MM.1S (cell line): ENCODE measurements around the gene GNPAT.

Experiments used
- DNase-seq: peaks from one replicate; pipeline ENCODE4 v3.0.0-alpha.2; 2015
- H2AFZ ChIP-seq: fragments of 300-600 bp; sonication (generic); 2 replicates; pipeline ENCODE4 v1.6.0; 2016; ENCODE audit warnings: antibody characterized with exemption, low read length
- H3F3A ChIP-seq: fragments of 300-600 bp; sonication (generic); 2 replicates; pipeline ENCODE4 v1.6.1; 2016; ENCODE audit warnings: mild to moderate bottlenecking, antibody characterized with exemption, low read length, moderate library complexity, mixed read lengths; ENCODE audit not compliant: insufficient read depth
- H3K27ac ChIP-seq: fragments of 300-600 bp; sonication (generic); 2 replicates; pipeline ENCODE4 v1.5.1; 2016; ENCODE audit warnings: mild to moderate bottlenecking, low read length
- H3K27me3 ChIP-seq: fragments of 300-600 bp; sonication (generic); replicated peaks from 2 replicates; pipeline ENCODE4 v1.6.0; 2016; ENCODE audit warnings: low read length; ENCODE audit not compliant: insufficient read depth
- H3K36me3 ChIP-seq: fragments of 300-600 bp; sonication (generic); replicated peaks from 2 replicates; pipeline ENCODE4 v1.6.1; 2016; ENCODE audit warnings: mild to moderate bottlenecking, low read length, mixed read lengths; ENCODE audit not compliant: insufficient read depth
- H3K4me1 ChIP-seq: fragments of 300-600 bp; sonication (generic); 2 replicates; pipeline ENCODE4 v1.6.1; 2016; ENCODE audit warnings: low read length, mixed read lengths
- H3K4me2 ChIP-seq: fragments of 300-600 bp; sonication (generic); 2 replicates; pipeline ENCODE4 v1.6.0; 2016; ENCODE audit warnings: low read depth, low read length
- H3K4me3 ChIP-seq: fragments of 300-600 bp; sonication (generic); 2 replicates; pipeline ENCODE4 v1.5.1; 2016; ENCODE audit warnings: low read length, mixed read lengths
- H3K79me2 ChIP-seq: fragments of 300-600 bp; sonication (generic); 2 replicates; pipeline ENCODE4 v1.6.1; 2016; ENCODE audit warnings: mixed run types, low read length, mixed read lengths
- H3K9ac ChIP-seq: fragments of 300-600 bp; sonication (generic); 2 replicates; pipeline ENCODE4 v1.6.1; 2016; ENCODE audit warnings: low read length, mixed read lengths
- H3K9me2 ChIP-seq: fragments of 300-600 bp; sonication (generic); replicated peaks from 2 replicates; pipeline ENCODE4 v1.6.1; 2016; ENCODE audit warnings: mild to moderate bottlenecking, low read length, mixed read lengths; ENCODE audit not compliant: insufficient read depth
- H3K9me3 ChIP-seq: fragments of 300-600 bp; sonication (generic); replicated peaks from 2 replicates; pipeline ENCODE4 v1.6.1; 2016; ENCODE audit warnings: mild to moderate bottlenecking, low read length, mixed read lengths; ENCODE audit not compliant: insufficient read depth
- H4K20me1 ChIP-seq: fragments of 300-600 bp; sonication (generic); 2 replicates; pipeline ENCODE4 v1.6.1; 2016; ENCODE audit warnings: mild to moderate bottlenecking, low read length, moderate library complexity, mixed read lengths; ENCODE audit not compliant: insufficient read depth
- EZH2 ChIP-seq: fragments of 300-600 bp; sonication (generic); optimal IDR thresholded peaks from 2 replicates; pipeline ENCODE3; 2017; ENCODE audit warnings: low read depth, mild to moderate bottlenecking, antibody characterized with exemption, low read length, mixed read lengths
- EZH2phosphoT487 ChIP-seq: fragments of 300-600 bp; sonication (generic); IDR thresholded peaks from 2 replicates; pipeline ENCODE4 v1.6.1; 2018; ENCODE audit warnings: antibody characterized with exemption, low read length
- TF ChIP-seq, protein P1 (sequence below): fragments of 300-600 bp; sonication (generic); IDR thresholded peaks from 2 replicates; pipeline ENCODE4 v1.5.1; 2016; ENCODE audit warnings: antibody characterized with exemption, low read length, mixed read lengths

GNPAT gene

DNA sequence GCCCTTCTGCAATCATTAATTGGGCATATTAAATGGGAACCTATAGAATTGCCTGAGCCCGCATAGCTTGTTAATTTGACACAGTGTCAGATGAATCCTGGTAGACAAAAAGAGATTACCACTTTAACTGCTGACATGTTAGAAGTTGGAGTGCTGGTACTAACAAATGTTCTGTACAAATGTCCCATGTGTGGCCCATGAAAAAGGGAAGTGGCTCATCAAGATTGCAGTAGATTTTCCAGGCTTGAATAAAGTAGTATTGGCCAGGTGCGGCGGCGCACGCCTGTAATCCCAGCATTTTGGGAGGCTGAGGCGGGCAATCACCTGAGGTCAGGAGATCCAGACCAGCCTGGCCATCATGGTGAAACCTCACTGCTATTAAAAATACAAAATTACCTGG is 45.6 kb downstream of the GNPAT start:
- Histone ChIP-seq H4K20me1 (no peaks in the 10 kb centered on the region), H3K4me1 (no peaks in the 10 kb centered on the region), H3K36me3 (no peaks in the 10 kb centered on the region), H3K9ac (no peak overlapping the region), H3K9me3 (no peaks in the 10 kb centered on the region), H3K4me2 (no peak overlapping the region), H3F3A (no peaks in the 10 kb centered on the region), H3K9me2 (no peaks in the 10 kb centered on the region), H3K27me3 (no peaks in the 10 kb centered on the region), H3K79me2 (no peaks in the 10 kb centered on the region), H3K4me3 (no peak overlapping the region), H3K27ac (no peak overlapping the region), H2AFZ (no peak overlapping the region)
- DNase-seq, result no peak
- TF ChIP-seq, protein P1, sequence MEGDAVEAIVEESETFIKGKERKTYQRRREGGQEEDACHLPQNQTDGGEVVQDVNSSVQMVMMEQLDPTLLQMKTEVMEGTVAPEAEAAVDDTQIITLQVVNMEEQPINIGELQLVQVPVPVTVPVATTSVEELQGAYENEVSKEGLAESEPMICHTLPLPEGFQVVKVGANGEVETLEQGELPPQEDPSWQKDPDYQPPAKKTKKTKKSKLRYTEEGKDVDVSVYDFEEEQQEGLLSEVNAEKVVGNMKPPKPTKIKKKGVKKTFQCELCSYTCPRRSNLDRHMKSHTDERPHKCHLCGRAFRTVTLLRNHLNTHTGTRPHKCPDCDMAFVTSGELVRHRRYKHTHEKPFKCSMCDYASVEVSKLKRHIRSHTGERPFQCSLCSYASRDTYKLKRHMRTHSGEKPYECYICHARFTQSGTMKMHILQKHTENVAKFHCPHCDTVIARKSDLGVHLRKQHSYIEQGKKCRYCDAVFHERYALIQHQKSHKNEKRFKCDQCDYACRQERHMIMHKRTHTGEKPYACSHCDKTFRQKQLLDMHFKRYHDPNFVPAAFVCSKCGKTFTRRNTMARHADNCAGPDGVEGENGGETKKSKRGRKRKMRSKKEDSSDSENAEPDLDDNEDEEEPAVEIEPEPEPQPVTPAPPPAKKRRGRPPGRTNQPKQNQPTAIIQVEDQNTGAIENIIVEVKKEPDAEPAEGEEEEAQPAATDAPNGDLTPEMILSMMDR, result no peak
- TF ChIP-seq EZH2phosphoT487, result no peak
- no peak for TF ChIP-seq EZH2

DNA sequence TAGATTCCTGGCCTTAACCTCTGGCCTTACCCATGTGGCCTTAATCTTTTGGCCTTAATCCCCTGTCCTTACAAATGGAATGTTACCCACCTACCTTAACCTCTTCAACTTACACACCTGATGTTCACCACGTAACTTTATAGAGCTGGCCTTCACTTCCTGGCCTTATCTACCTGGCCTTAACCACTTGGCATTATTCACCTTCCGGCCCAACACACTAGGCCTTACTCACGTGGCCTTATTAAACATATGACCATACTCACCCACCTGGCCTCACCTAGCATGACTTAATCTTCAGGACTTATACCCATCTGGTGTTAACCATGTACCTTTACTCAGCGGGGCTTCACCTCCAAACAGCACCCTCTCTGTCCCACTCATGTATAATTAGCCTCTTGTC is 54.9 kb downstream of the GNPAT start:
- H4K20me1 ChIP-seq, result no peaks in the 10 kb centered on the region
- DNase-seq, result no peak
- H3K4me2 ChIP-seq, result no peak overlapping the region
- H3K27ac ChIP-seq, result no peak overlapping the region
- no peaks in the 10 kb centered on the region for H3K27me3 ChIP-seq
- H3K9ac ChIP-seq, result no peak overlapping the region
- no peaks in the 10 kb centered on the region for H3K36me3 ChIP-seq
- H3K4me1 ChIP-seq, result no peaks in the 10 kb centered on the region
- no peaks in the 10 kb centered on the region for H3K9me3 ChIP-seq
- no peaks in the 10 kb centered on the region for H3K79me2 ChIP-seq
- no peaks in the 10 kb centered on the region for H3K9me2 ChIP-seq
- TF ChIP-seq EZH2phosphoT487, result no peak
- TF ChIP-seq EZH2, result no peak
- TF ChIP-seq, protein P1, result no peak
- H3K4me3 ChIP-seq, result no peak overlapping the region
- no peaks in the 10 kb centered on the region for H3F3A ChIP-seq
- H2AFZ ChIP-seq, result no peak overlapping the region

DNA sequence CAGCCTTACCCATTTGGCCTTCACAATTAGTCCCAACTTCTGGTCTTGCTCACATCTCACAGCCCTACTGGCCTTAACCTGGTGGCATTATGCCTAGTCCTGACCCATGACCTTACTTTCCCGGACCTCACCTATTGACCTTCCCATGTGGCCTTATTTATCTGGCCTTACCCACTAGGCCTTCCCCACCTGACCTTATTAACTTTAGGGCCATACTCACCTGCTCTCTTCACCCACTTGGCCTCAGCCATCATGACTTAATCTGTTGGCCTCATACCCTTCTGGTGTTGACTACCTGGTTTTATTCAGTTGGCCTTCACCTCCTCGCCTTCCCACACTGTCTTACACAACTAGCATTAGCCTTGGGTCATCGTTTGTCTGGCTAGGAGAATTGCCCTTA is 61.0 kb downstream of the GNPAT start:
- H3K79me2 ChIP-seq, result no peaks in the 10 kb centered on the region
- no peak overlapping the region for H3K27ac ChIP-seq
- TF ChIP-seq EZH2 (no peak), EZH2phosphoT487 (no peak)
- TF ChIP-seq, protein P1, result no peak
- H3K9me3 ChIP-seq, result no peaks in the 10 kb centered on the region
- H2AFZ ChIP-seq, result no peak overlapping the region
- H4K20me1 ChIP-seq, result no peaks in the 10 kb centered on the region
- H3K36me3 ChIP-seq, result no peaks in the 10 kb centered on the region
- H3K4me3 ChIP-seq, result no peak overlapping the region
- H3K4me1 ChIP-seq, result no peaks in the 10 kb centered on the region
- no peaks in the 10 kb centered on the region for H3K9me2 ChIP-seq
- DNase-seq, result no peak
- no peak overlapping the region for H3K9ac ChIP-seq
- no peak overlapping the region for H3K4me2 ChIP-seq
- H3K27me3 ChIP-seq, result no peaks in the 10 kb centered on the region
- H3F3A ChIP-seq, result no peaks in the 10 kb centered on the region
